ENCODE data around the gene EID2B.

The EID2B gene

GRCh38 chr19:39497996-39498797, 34.5 kb downstream of the EID2B start:
- DNase-seq, result peak; percentile 44

- no peak for DNase-seq
These were observed 35.0 kb downstream of the EID2B start for GRCh38 chr19:39497701-39497995.

DNA sequence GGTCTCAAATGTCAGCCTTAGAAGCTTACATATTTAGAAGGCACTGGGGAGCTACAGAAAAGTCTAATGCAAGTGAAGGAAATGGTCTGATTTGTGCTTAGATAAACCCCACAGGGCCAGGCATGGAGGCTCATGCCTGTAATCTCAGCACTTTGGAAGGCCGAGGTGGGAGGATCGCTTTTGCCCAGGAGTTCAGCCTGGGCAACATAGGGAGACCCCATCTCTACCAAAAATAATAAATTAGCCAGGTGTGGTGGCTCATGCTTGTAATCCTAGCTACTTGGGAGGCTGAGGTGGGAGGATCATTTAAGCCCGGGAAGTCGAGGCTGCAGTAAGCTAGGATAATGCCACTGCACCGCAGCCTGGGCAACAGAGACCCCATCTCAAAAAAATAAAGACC, 36.6 kb downstream of the EID2B start:
- DNase-seq, result no peak

DNA sequence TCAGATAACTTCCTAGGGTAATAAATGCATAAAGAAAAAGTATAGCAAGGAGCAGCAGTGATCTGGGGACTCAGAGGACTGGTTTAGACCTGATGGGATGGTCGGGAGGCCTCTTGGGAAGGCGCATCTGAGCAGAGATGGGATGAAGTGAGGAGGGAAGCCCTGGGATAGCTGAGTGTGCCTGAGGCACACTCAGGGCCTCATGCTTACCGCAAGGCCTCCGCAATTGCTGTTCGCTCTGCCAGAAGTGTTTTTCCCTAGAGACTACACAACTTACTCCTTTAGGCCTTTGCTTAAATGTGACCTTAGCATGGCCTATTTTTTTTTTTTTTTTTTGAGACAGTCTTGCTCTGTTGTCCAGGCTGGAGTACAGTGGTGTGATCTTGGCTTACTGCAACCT, 38.0 kb downstream of the EID2B start:
- no peak for DNase-seq

GRCh38 chr19:39492788-39493187, 39.9 kb downstream of the EID2B start:
- DNase-seq, result no peak

- no peak for DNase-seq
These were observed 40.4 kb downstream of the EID2B start for GRCh38 chr19:39492225-39492624.

DNA sequence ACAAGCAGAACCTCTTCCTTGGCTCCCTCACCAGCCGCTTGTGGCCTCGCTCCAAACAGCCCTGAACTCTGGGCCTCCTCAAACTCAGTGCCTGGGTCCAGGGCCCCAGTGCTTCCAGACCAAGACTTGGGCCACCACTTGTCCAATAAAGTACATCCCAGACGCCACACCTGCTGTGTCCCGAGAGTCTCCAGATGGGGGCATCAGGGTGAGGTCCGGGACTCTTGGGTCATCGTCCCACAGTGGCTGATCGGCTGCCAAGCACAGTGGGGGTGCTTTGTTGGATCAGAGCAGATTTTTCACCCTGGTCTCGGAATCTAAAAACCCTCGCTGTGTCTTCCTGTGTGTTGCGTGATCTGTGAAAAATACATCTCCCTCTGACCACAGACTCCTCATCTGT, 42.9 kb downstream of the EID2B start:
- DNase-seq, result no peak

DNA sequence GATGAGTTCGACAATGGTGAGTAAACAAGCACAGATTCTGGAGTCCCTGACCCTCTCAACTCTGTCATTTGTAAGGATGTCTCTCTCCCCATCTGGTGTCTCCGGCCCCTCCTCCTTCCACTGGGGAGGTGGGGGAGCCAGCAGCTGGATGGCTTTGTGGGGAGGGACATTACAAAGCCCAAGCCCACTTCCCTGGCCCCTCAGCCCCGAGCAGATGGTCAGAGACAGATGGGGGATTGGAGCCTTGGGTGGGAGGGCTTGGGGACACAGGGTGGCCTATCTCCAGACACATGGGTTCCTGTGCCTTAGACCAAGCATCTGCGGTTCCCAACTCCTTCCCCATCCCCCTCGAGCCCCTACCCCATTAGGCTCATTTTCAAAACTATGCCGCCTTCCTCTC, 49.5 kb downstream of the EID2B start:
- no peak for DNase-seq

GRCh38 chr19:39481676-39482075, 51.0 kb downstream of the EID2B start:
- no peak for DNase-seq

GRCh38 chr19:39481229-39481545, 51.5 kb downstream of the EID2B start:
- DNase-seq, result peak; percentile 31
